PC-9 (cell line): Measurements from ENCODE around the gene FH.

ENCODE experiments used
- EZH2 ChIP-seq: fragments of 200-600 bp; sonication (generic); IDR thresholded peaks from 2 replicates; pipeline ENCODE4 v1.8.0; 2017; ENCODE audit warnings: antibody characterized with exemption, low read depth
- TF ChIP-seq, protein P1 (sequence below): fragments of 200-600 bp; sonication (generic); conservative IDR thresholded peaks from 2 replicates; pipeline ENCODE4 v1.6.1; 2017; ENCODE audit warnings: mixed run types, antibody characterized with exemption, mild to moderate bottlenecking, moderate library complexity

DNA sequence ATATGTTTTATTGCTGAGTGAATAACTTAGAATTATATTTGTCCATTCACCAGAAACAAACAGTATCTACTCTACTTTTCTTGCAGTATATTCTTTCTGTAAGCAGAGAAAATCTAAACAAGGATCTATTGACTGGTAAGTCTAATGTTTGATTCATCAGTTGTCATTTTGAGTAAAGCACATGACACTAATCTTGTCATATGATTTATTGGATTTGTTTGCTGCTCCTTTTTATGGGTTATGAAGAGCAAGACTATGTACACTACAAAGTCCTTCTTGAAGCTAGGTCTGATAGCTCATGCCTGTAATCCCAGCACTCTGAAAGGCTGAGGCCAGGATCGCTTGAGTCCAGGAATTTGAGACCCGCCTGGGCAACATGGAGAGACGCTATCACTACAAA is 36.0 kb upstream of the FH start:
- TF ChIP-seq, protein P1, sequence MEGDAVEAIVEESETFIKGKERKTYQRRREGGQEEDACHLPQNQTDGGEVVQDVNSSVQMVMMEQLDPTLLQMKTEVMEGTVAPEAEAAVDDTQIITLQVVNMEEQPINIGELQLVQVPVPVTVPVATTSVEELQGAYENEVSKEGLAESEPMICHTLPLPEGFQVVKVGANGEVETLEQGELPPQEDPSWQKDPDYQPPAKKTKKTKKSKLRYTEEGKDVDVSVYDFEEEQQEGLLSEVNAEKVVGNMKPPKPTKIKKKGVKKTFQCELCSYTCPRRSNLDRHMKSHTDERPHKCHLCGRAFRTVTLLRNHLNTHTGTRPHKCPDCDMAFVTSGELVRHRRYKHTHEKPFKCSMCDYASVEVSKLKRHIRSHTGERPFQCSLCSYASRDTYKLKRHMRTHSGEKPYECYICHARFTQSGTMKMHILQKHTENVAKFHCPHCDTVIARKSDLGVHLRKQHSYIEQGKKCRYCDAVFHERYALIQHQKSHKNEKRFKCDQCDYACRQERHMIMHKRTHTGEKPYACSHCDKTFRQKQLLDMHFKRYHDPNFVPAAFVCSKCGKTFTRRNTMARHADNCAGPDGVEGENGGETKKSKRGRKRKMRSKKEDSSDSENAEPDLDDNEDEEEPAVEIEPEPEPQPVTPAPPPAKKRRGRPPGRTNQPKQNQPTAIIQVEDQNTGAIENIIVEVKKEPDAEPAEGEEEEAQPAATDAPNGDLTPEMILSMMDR, result no peak
- no peak for TF ChIP-seq EZH2
